A549 treated with RU486 at 1 μM for 4 hours (cell line): ENCODE results near the gene MYO9B. TPM values are rescaled to one million over a fixed set of nuclear protein-coding genes. Genes with fewer than 3 reads are reported as not detected.

Source experiments
- total RNA-seq: library from RNA; stranded (reverse); fragments of 200-300 nt; extraction: Qiagen RNA extraction; gene quantifications from 5 replicates; pipeline ENCODE4 v1.2.3, GENCODE V29; 2022; ENCODE audit warnings: low read depth

MYO9B gene, protein sequence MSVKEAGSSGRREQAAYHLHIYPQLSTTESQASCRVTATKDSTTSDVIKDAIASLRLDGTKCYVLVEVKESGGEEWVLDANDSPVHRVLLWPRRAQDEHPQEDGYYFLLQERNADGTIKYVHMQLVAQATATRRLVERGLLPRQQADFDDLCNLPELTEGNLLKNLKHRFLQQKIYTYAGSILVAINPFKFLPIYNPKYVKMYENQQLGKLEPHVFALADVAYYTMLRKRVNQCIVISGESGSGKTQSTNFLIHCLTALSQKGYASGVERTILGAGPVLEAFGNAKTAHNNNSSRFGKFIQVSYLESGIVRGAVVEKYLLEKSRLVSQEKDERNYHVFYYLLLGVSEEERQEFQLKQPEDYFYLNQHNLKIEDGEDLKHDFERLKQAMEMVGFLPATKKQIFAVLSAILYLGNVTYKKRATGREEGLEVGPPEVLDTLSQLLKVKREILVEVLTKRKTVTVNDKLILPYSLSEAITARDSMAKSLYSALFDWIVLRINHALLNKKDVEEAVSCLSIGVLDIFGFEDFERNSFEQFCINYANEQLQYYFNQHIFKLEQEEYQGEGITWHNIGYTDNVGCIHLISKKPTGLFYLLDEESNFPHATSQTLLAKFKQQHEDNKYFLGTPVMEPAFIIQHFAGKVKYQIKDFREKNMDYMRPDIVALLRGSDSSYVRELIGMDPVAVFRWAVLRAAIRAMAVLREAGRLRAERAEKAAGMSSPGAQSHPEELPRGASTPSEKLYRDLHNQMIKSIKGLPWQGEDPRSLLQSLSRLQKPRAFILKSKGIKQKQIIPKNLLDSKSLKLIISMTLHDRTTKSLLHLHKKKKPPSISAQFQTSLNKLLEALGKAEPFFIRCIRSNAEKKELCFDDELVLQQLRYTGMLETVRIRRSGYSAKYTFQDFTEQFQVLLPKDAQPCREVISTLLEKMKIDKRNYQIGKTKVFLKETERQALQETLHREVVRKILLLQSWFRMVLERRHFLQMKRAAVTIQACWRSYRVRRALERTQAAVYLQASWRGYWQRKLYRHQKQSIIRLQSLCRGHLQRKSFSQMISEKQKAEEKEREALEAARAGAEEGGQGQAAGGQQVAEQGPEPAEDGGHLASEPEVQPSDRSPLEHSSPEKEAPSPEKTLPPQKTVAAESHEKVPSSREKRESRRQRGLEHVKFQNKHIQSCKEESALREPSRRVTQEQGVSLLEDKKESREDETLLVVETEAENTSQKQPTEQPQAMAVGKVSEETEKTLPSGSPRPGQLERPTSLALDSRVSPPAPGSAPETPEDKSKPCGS (N-terminal part only)
- total RNA-seq, result 26.8 to 35.7 TPM (median 30.4 TPM) in 5 replicates

GRCh38 chr19:17075035-17075863, at the start of gene MYO9B, which contains the start of gene HAUS8:
Gene MYO9B (plus strand): TSS chr19:17075777. CDS start chr19:17101718, 25,941 bp downstream.
Gene HAUS8 (minus strand): TSS chr19:17075452. CDS start chr19:17075422, 30 bp downstream.

GRCh38 chr19:17026706-17027534, 48.7 kb upstream of the MYO9B start, which contains the start of gene CPAMD8:
Gene CPAMD8 (minus strand): TSS chr19:17026810. CDS start chr19:17026642, 168 bp downstream.

DNA sequence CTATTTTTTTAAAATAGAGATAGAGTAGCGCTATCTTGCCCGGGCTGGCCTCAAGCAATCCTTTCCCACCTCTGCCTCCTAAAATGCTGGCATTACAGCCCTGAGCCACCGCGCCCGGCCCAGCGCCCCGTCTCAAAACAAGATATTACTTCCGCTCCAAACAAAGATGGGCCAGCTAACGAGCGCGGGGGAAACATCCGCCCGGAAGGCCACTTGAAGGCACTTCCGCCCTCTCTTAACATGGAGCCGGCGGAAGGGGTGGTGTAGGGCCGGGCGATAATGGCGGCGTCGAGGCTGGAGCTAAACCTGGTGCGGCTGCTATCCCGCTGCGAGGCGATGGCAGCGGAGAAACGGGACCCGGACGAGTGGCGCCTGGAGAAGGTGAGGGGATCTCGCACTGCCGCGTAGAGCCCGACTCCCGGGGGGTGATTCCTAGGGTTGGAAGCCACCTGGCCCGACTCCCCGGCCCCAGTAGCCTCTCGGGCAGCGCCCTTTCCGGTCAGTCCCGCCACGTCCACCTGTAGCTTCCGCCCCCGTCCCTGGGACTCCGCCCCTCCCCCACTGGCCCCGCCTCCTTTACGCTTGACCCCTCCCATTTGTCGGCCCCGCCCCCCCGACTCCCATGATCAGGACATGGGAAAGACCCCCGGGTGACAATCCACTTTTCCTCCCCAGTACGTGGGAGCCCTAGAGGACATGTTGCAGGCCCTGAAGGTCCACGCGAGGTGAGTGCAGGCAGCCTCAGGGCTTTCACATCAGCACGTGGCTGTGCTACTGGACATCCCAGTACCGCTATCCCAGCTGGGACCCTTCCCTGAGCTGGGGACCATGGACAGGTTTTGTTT, 139.8 kb downstream of the MYO9B start, which contains the start of gene USE1:
Gene USE1, plus strand, starts transcription at position 231 of the 845 bp plus-strand sequence. Its CDS starts 49 bp downstream, at position 280.

DNA sequence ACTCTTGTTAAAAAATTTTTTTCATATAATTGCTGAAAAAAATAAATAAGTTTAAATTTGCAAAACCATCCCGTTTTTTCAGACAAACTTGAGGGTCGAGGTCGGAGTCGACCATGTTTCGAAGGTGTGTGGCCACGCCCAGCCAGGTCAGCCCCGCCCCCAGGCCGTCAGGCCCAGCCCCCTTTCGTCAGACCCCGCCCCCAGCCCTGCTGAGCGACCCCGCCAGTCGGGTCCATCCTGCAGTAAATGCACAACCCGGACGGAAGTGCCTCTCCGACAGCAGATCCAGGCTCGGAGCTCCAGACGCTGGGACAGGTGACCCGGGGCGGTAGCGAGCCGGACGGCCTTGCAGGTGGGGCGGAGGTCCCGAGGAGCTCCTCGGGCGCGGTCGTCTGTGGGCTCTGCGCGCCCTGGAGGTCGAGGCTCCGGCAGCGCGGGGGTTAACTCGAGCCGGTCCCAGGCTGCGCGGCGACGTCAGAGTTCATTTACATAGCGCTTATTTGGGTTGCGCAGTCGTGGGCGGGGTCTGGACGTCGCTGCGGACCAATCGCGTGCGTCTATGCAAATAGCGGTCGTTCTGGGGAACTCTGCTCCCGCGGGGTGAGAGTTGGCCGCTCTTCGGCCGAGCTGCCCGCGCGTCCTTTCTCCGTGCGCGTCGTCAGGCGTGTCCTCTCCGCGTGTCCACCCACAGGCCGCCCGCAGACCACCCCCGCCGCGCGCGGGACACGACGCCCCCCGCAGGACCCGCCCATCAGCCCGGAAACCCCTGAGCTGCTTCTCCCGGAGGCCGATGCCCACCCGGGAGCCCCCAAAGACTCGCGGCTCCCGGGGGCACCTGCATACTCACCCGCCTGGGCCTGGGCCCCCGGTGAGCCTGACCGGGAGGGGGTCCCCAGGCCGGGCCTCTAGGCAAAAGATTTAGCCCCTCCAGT, 150.7 kb downstream of the MYO9B start, which contains the start of gene OCEL1:
Gene OCEL1, plus strand, starts transcription at position 225 of the 932 bp plus-strand sequence. Its CDS starts 22 bp downstream, at position 247.

GRCh38 chr19:17245535-17245984, 170.0 kb downstream of the MYO9B start, which contains the start of gene NR2F6:
Gene NR2F6 (minus strand): TSS chr19:17245919. CDS start chr19:17245220, 699 bp downstream.

Other genes starting within 250 kb of the MYO9B start
- gene SIN3B, start 246.4 kb upstream of the MYO9B start, total RNA-seq, result 17.1 to 25.9 TPM (median 21.9 TPM) in 5 replicates
- gene F2RL3, start 186.8 kb upstream of the MYO9B start, total RNA-seq, result not detected in 5 replicates
- 0.21 TPM in 1 of 5 replicates, not detected in the others for gene CPAMD8, start 49.0 kb upstream of the MYO9B start, total RNA-seq
- 11.4 to 18.1 TPM (median 14.6 TPM) in 5 replicates for gene HAUS8, start 325 bp upstream of the MYO9B start, total RNA-seq
- gene USE1, start 139.6 kb downstream of the MYO9B start, total RNA-seq, result 12.8 to 17.5 TPM (median 14.7 TPM) in 5 replicates
- gene OCEL1, start 150.4 kb downstream of the MYO9B start, total RNA-seq, result 9.5 to 16.1 TPM (median 11.8 TPM) in 5 replicates
- 30.9 to 70.2 TPM (median 67.8 TPM) in 5 replicates for gene NR2F6, start 170.1 kb downstream of the MYO9B start, total RNA-seq
- not detected in 5 replicates for gene USHBP1, start 189.0 kb downstream of the MYO9B start, total RNA-seq
- 59.3 to 66.2 TPM (median 64.7 TPM) in 5 replicates for gene BABAM1, start 191.7 kb downstream of the MYO9B start, total RNA-seq
- 0.17 to 0.63 TPM (median 0.46 TPM) in 5 replicates for gene ANKLE1, start 206.1 kb downstream of the MYO9B start, total RNA-seq
- gene ABHD8, start 227.6 kb downstream of the MYO9B start, total RNA-seq, result 2.6 to 4.5 TPM (median 4.2 TPM) in 5 replicates
- gene MRPL34, start 230.1 kb downstream of the MYO9B start, total RNA-seq, result 61.3 to 102 TPM (median 91.5 TPM) in 5 replicates
- gene DDA1, start 233.8 kb downstream of the MYO9B start, total RNA-seq, result 61.9 to 81.0 TPM (median 68.9 TPM) in 5 replicates